SJSA1 (cell line): Measurements from ENCODE around the gene APOL4. TPM values are rescaled to one million over a fixed set of nuclear protein-coding genes. Genes with fewer than 3 reads are reported as not detected.
"Not testable (repeated sequence)": the region's sequence is repeated elsewhere in the genome, so short reads cannot be mapped to it uniquely, and the experiment has no call there.

ENCODE experiments used
- DNase-seq, 2 experiments: peaks; one replicate each; pipeline ENCODE4 v3.0.0-alpha.2; 2015 to 2020; ENCODE audit warnings: low spot score in 2 of 2, low read depth in 1 of 2
- H3K27ac ChIP-seq: fragments of 250-450 bp; sonication (Bioruptor Pico); 2 replicates; pipeline ENCODE4 v1.5.1; 2020; ENCODE audit warnings: mild to moderate bottlenecking, moderate library complexity
- H3K27me3 ChIP-seq: fragments of 250-450 bp; sonication (Bioruptor Pico); replicated peaks from 2 replicates; pipeline ENCODE4 v1.5.1; 2020; ENCODE audit warnings: mild to moderate bottlenecking, moderate library complexity
- H3K36me3 ChIP-seq: fragments of 250-450 bp; sonication (Bioruptor Pico); 2 replicates; pipeline ENCODE4 v1.5.1; 2020; ENCODE audit warnings: mild to moderate bottlenecking
- H3K4me1 ChIP-seq: fragments of 250-450 bp; sonication (Bioruptor Pico); replicated peaks from 2 replicates; pipeline ENCODE4 v1.6.1; 2021; ENCODE audit warnings: mild to moderate bottlenecking
- H3K4me3 ChIP-seq: fragments of 250-450 bp; sonication (Bioruptor Pico); 2 replicates; pipeline ENCODE4 v1.5.1; 2020; ENCODE audit warnings: mild to moderate bottlenecking
- H3K9me3 ChIP-seq: fragments of 250-450 bp; sonication (Bioruptor Pico); replicated peaks from 2 replicates; pipeline ENCODE4 v1.5.1; 2020; ENCODE audit warnings: mild to moderate bottlenecking
- total RNA-seq: library from RNA; depleted of rRNA; stranded (reverse); fragments of >200 nt; shearing (Covaris generic); gene quantifications from 2 replicates; pipeline ENCODE4 v1.2.3, GENCODE V29; 2014

The APOL4 gene
- total RNA-seq, 1 experiment from 2014 or later: 0.08 TPM

DNA sequence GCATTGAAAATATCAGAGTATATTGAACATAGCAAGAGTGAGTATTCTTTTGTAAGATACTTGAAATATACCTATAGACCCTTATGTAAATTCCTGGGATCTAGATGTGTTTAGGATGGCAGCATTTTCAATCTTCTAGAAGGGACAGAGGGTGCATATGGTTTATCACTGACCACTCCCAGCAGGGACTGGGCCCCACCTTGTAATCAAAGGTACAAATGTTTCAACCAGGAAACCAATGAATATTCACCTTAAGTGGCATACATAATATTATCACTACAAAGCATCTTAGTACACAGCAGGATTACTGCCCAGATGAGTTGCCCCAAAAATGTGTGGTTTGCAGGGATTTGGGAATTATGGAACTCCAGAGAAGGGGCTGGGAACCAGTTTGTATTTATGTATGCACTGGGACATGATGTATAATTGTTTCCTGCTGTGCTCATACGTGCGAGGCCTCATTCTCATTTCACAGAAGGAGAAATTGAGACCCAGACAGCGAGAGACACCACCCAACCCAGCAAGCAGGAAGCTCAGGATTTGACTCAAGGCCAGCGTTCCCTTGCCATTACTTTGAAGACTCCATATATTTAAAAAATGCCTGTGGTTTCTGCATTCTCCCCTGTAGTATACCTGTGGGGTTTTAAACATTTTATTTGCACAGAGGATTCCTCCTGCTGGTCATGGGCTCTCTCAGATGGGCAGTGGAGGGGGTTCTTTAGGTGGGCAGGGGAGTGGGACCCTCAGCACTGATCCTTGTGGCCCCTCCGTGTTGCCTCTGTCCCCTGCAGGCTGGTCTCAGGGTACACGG, 5.2 kb downstream of the APOL4 start:
- Histone ChIP-seq H3K9me3 (no peaks in the 10 kb centered on the region), H3K36me3 (no peaks in the 10 kb centered on the region), H3K4me1 (peaks cover 16% of the 10 kb centered on the region), H3K4me3 (no peak overlapping the region), H3K27me3 (no peaks in the 10 kb centered on the region), H3K27ac (no peak overlapping the region)
- no peak for DNase-seq

DNA sequence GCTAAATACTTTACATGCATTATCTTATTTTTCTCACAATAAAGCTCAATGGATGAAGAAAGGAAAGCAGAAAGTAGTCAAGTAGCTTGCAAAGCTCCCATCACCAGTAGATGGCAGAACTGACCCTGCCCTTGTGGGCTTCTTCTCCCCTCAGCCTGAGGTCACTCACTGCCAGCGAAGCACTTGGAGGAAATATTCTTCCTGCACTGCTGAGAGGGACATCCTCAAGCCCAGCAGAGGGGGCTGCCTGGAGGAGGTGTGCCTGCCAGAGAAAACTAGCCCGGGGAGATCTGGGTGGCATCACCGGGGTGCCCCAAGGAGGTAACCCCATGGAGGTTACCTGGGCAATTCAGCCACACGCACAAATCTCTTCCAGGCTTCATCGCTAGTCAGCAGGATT, 6.6 kb downstream of the APOL4 start:
- Histone ChIP-seq H3K27ac (no peak overlapping the region), H3K4me1 (peaks cover 16% of the 10 kb centered on the region)
- DNase-seq: peak; percentile 61 to 70

DNA sequence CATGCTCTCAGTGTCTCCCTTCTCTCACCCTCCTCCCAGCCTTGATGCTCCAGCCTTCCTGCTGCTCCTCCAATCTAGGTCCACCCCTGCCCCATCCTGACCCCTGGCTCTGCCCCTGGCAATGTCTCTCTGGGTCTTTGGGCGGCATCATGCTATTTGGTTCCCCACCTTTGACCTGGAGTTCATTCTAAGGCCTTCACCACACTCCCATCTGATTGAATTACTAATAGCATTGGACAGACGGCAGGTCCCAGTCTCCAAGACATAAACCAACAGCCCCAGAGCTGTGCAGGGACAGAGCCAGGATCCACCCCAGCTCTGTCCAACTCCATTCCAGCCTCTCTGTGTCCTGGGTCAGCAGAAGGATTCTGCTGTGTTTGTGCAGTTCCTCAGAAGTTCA, 7.2 kb downstream of the APOL4 start:
- Histone ChIP-seq H3K4me3 (no peak overlapping the region), H3K4me1 (peaks cover 16% of the 10 kb centered on the region), H3K27me3 (no peaks in the 10 kb centered on the region), H3K27ac (no peak overlapping the region), H3K9me3 (no peaks in the 10 kb centered on the region), H3K36me3 (no peaks in the 10 kb centered on the region)
- no peak for DNase-seq

More for the DNA sequence above, 6.6 kb downstream of the APOL4 start:
- H3K27me3 ChIP-seq: no peaks in the 10 kb centered on the region
- H3K36me3 ChIP-seq: no peaks in the 10 kb centered on the region
- H3K9me3 ChIP-seq: no peaks in the 10 kb centered on the region
- no peak overlapping the region for H3K4me3 ChIP-seq

DNA sequence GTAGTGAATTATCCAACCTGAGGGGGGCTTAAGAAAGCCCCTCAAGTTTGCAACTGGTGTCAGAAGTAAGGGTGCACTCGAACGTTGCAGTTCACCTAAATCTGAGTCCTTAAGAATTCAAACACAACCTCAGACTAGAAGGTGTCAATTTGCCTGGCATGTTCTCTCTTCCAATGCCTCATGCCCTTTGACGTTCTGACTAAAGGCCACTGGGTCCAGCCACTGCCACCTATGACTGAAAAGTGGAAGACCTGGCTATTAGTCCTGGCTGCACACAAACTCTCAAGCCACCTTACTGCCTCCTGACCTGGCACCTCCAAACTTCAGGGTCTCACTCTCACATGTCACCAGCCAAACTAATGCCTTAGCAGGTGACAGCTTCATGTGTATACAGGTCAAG, 8.0 kb downstream of the APOL4 start:
- Histone ChIP-seq H3K9me3 (no peaks in the 10 kb centered on the region), H3K27me3 (no peaks in the 10 kb centered on the region), H3K4me3 (no peak overlapping the region), H3K36me3 (no peaks in the 10 kb centered on the region), H3K27ac (no peak overlapping the region), H3K4me1 (peaks cover 16% of the 10 kb centered on the region)
- no peak for DNase-seq

DNA sequence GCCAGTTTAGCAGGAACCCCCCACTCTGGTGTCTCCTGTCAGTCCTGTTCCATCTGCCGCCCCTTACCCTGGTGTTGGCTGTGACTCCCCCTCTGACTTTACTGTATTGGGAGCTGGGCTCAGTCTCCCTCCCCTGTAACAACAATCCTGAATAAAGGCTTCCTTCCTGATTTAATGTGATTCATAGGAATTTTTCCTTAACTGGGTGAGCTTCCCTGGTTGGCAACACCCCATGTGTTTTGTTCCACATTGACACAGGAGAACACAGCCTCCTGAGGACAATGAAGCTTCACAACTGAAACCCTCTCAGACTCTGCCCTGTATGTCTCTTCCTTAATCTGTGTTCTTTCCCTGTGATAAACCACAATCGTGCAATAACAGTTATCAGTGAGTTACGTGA, 8.4 kb downstream of the APOL4 start:
- Histone ChIP-seq H3K4me3 (no peak overlapping the region), H3K27ac (no peak overlapping the region), H3K36me3 (no peaks in the 10 kb centered on the region), H3K27me3 (no peaks in the 10 kb centered on the region), H3K9me3 (no peaks in the 10 kb centered on the region), H3K4me1 (peaks cover 16% of the 10 kb centered on the region)
- peak in 1 of 2 experiments; percentile 8 for DNase-seq

DNA sequence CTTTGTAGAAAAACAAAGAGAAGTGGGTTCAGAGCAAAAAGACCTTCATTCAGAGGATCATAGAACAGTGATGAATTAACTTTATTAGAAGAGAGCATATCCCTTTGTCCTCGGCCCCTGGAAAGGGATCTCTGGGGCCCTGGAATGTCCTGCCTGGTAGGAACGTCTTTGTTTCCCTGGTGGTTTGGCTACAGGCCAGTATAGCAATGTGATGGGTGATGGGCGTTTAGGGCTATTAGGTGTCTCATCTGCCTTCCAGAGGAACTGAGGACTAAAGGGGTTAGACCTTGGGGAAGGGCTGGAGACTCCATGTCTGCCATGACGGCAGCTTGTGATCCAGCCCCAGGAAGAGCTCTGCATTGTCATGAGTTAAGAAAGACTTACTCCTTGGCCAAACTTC, 9.1 kb downstream of the APOL4 start:
- Histone ChIP-seq H3K4me3 (no peak overlapping the region), H3K36me3 (no peaks in the 10 kb centered on the region), H3K27ac (no peak overlapping the region), H3K9me3 (no peaks in the 10 kb centered on the region), H3K4me1 (peaks cover 14% of the 10 kb centered on the region), H3K27me3 (no peaks in the 10 kb centered on the region)
- DNase-seq: peak; percentile 32 to 51

DNA sequence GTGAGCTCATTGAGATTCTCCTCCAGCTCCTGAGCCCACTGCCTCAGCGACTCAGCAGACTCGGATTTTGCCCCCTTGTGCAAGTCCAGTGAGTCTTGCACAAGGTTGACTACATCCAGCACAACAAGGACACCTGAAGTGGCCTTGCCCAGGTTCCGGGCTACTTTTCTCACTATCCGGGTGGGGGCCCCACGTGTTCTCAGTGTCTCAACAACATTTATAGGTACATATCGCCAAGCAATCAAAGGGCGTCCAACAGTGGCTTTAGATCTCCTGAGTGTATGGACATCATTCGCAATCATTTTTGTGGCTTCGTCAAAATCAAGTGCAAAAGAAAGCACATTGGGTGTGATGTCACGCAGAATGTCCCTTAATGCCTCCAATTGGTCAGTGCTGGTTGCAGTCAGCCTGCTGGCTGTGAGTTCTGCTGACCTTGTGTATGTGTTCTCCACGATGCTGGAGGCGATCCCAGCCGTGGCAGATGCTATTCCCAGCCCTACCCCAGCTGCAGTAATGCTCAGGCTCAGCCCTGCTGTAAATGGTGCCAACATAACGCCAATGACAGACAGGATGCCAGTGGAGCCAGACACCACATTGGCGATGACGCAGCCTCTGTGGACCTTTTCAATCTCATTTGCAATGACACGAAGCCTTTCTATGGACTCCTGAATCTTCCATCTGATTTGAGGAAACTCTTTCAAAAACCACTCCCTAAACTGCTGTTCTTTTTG, 10.3 kb downstream of the APOL4 start:
- Histone ChIP-seq H3K9me3 (no peaks in the 10 kb centered on the region), H3K27ac (no peak overlapping the region), H3K27me3 (no peaks in the 10 kb centered on the region), H3K4me3 (no peak overlapping the region), H3K36me3 (no peaks in the 10 kb centered on the region), H3K4me1 (peaks cover 11% of the 10 kb centered on the region)
- no peak for DNase-seq

DNA sequence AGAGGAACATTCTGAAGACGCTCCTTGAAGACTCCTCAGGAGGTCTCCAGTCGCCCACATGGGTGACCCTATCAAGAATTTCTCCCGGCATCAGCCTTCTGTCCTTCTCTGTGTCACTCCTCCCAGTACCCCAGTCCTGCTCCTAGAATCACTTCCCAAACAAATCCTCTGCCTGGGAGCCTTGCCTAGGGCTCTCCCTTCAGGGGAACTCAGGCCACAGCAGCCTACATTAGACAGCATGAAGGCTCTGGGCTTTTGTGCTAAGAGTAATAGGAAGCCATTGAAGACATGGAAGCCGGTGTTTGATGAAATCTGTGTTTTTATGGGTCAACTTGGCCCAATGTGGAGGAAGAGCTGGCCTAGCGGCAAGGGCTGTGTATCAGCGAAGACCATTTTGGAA, 13.7 kb downstream of the APOL4 start:
- not testable (repeated sequence) for H3K4me1 ChIP-seq, DNase-seq, H3K9me3 ChIP-seq, H3K36me3 ChIP-seq, H3K4me3 ChIP-seq, H3K27me3 ChIP-seq, H3K27ac ChIP-seq

DNA sequence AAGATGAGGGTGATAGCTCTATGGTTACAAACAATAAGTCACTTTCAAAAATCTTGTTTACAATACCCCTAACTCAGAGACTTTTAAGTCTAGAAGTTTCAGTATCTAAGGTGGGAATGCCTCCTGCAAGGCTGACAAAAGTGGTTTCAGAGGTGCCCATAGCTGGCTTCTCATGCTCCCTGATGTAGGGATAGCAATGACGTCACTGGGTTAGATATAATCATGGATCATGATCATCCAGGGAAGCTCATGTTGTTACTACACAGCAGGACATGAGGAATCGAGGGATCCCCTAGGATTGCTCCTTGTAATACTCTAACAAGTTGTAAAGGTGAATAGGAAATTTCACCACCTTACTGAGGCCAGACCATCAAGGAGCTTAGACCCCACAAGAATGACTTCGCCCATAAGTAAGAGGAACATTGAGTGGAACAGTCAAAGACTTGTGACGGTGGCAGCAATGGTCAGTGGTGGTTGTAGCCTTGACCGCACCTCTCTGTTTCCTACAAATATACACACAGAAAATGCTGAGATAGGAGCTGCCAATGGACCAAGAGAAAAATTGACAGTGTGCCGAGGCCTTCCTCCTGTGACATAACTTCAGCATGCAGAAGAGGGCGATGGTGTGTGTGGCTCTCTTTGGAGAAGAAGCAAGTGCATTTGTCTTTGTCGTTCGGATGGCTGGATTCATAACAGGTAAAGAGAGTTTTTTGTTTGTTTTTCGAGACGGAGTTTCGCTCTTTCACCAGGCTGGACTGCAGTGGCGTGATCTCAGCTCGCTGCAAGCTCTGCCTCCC, 15.6 kb downstream of the APOL4 start:
- DNase-seq: no peak
- H3K4me1 ChIP-seq: no peaks in the 10 kb centered on the region
- no peaks in the 10 kb centered on the region for H3K36me3 ChIP-seq
- no peaks in the 10 kb centered on the region for H3K27me3 ChIP-seq
- H3K27ac ChIP-seq: no peak overlapping the region
- H3K4me3 ChIP-seq: no peak overlapping the region
- H3K9me3 ChIP-seq: no peaks in the 10 kb centered on the region

DNA sequence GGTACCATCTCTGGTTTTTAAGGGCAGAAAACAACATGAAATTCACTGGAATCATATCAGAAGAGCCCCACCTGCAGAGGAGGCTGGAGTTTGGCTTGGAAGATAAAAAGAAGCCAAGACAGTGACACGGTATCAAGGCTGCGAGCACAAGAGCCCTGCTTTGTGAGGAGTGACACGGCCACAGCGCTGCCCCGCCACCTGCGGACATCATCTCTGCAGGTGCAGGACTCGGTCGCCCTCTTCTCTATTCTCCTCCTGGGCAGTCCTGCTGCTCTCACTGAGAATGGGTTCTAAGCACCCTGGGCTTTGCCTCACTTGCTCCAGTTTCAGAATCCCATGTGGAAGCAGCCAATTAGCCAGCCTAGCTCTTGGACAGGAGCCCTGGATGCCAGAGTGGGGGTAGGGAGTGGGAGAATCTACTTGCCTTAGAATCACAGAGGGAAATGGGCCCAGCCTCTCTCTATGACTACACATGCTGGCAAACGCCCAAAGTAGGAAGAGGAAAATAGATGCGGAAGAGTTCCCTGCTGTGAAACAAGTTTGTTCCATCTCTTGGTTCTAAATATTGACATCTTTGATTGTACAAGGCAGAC, 17.1 kb downstream of the APOL4 start:
- no peaks in the 10 kb centered on the region for H3K27me3 ChIP-seq
- no peak overlapping the region for H3K4me3 ChIP-seq
- H3K9me3 ChIP-seq: no peaks in the 10 kb centered on the region
- DNase-seq: no peak
- no peaks in the 10 kb centered on the region for H3K36me3 ChIP-seq
- H3K4me1 ChIP-seq: no peaks in the 10 kb centered on the region
- no peak overlapping the region for H3K27ac ChIP-seq

DNA sequence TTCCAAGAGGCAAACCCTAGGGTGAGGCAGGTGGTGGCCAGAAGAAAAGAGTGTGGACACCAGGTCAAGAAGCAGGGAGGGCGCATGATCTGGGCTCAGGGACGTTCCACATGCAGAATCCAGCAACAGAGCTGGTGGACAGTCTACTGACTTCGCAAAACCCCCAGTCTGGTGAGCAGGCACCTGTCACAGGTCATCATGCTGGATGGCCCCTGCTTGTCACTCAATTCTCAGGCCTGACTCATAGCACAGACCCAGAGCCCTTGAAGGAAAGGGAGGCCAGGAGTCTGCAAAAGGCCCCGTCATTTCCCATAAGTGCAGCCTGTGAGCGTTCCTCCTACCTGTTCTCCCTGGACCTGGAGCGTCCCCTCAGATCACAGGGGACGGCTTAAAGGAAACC, 18.2 kb downstream of the APOL4 start:
- Histone ChIP-seq H3K36me3 (no peaks in the 10 kb centered on the region), H3K9me3 (no peaks in the 10 kb centered on the region), H3K4me1 (no peaks in the 10 kb centered on the region), H3K27me3 (no peaks in the 10 kb centered on the region), H3K4me3 (no peak overlapping the region), H3K27ac (no peak overlapping the region)
- no peak for DNase-seq

DNA sequence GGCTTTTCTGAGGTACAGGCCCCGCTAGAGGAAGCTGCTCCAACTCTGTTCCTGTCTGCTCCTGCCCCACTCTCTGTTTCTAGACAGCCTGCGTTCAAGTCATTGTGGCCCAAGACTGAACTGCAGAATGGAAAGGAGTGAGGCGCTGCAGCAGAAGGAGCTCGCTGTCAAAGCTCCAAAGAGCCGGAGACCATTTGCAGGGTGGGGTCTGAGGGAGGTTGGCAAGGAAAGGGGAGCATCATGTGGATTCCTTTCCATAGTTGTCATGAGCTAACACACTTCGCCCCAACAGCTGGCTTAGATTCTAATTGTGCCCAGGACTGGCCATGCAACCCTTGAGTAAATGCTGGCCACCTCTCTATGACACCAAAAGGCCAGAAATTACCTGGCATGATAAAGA, 18.8 kb downstream of the APOL4 start:
- no peak overlapping the region for H3K4me3 ChIP-seq
- H3K27me3 ChIP-seq: no peaks in the 10 kb centered on the region
- H3K27ac ChIP-seq: no peak overlapping the region
- H3K9me3 ChIP-seq: no peaks in the 10 kb centered on the region
- DNase-seq: no peak
- no peaks in the 10 kb centered on the region for H3K36me3 ChIP-seq
- H3K4me1 ChIP-seq: no peaks in the 10 kb centered on the region

DNA sequence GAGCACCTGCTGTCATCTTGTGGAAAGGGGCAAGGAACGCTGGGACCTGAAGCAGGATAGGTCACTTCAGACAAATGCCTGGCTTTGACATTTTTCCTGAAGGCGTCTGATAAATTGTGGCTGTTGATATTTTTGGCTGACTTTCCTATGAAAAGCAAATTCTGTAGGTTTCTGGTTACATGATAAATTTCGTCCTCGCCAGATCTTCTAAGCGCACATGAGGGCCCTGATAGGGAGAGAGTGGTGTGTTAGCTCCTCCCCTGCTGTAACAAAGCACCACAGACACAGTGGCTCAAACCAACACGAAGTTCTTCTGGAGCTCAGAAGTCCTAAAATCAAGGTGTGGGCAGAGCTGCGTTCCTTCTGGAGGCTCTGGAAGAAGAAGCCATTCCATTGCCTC, 19.6 kb downstream of the APOL4 start:
- DNase-seq: no peak
- Histone ChIP-seq H3K27ac (no peak overlapping the region), H3K27me3 (no peaks in the 10 kb centered on the region), H3K4me1 (no peaks in the 10 kb centered on the region), H3K36me3 (no peaks in the 10 kb centered on the region), H3K9me3 (no peaks in the 10 kb centered on the region), H3K4me3 (no peak overlapping the region)
